ENCODE results near the gene SLC6A17.

SLC6A17 gene

GRCh38 chr1:110185181-110185580, 34.9 kb downstream of the SLC6A17 start:
- H3K4me3 ChIP-seq (ENCODE audit: low read length): no peak overlapping the region
- no peaks in the 10 kb centered on the region for H3K4me1 ChIP-seq (ENCODE audit: low read length)
- H3K79me2 ChIP-seq (ENCODE audit: low read length): no peaks in the 10 kb centered on the region
- TF ChIP-seq CTCF (IDR thresholded peaks at IDR 0.05; ENCODE audit: low read depth, low read length) (no peak), EZH2phosphoT487 (IDR thresholded peaks at IDR 0.05; ENCODE audit: low read depth) (no peak)
- no peak overlapping the region for H3K4me2 ChIP-seq (ENCODE audit: low read length)
- no peaks in the 10 kb centered on the region for H4K20me1 ChIP-seq (ENCODE audit: insufficient read depth, low read length)
- H3K36me3 ChIP-seq (replicated peaks; ENCODE audit: low read depth, low read length): no peaks in the 10 kb centered on the region
- H3K27ac ChIP-seq (ENCODE audit: low read length): no peak overlapping the region
- no peak overlapping the region for H2AFZ ChIP-seq (ENCODE audit: low read depth, low read length)
- no peaks in the 10 kb centered on the region for H3K9me3 ChIP-seq (ENCODE audit: insufficient read depth, low read length)
- no peaks in the 10 kb centered on the region for H3K27me3 ChIP-seq (ENCODE audit: low read depth, low read length)
- H3K9ac ChIP-seq (ENCODE audit: low read length): no peak overlapping the region

GRCh38 chr1:110186558-110186957, 36.3 kb downstream of the SLC6A17 start:
- Histone ChIP-seq H3K27ac (ENCODE audit: low read length) (no peak overlapping the region), H4K20me1 (ENCODE audit: insufficient read depth, low read length) (no peaks in the 10 kb centered on the region), H3K4me3 (ENCODE audit: low read length) (no peak overlapping the region), H3K9me3 (ENCODE audit: insufficient read depth, low read length) (no peaks in the 10 kb centered on the region), H2AFZ (ENCODE audit: low read depth, low read length) (no peak overlapping the region), H3K36me3 (replicated peaks; ENCODE audit: low read depth, low read length) (no peaks in the 10 kb centered on the region), H3K4me1 (ENCODE audit: low read length) (no peaks in the 10 kb centered on the region), H3K4me2 (ENCODE audit: low read length) (no peak overlapping the region), H3K79me2 (ENCODE audit: low read length) (no peaks in the 10 kb centered on the region), H3K9ac (ENCODE audit: low read length) (no peak overlapping the region), H3K27me3 (ENCODE audit: low read depth, low read length) (no peaks in the 10 kb centered on the region)
- TF ChIP-seq CTCF (IDR thresholded peaks at IDR 0.05; ENCODE audit: low read depth, low read length): no peak
- TF ChIP-seq EZH2phosphoT487 (IDR thresholded peaks at IDR 0.05; ENCODE audit: low read depth): no peak

GRCh38 chr1:110187139-110187890, 37.0 kb downstream of the SLC6A17 start:
- Histone ChIP-seq H3K4me2 (ENCODE audit: low read length) (no peak overlapping the region), H3K4me1 (ENCODE audit: low read length) (no peaks in the 10 kb centered on the region)

More at GRCh38 chr1:110187139-110187890, 37.0 kb downstream of the SLC6A17 start:
- no peaks in the 10 kb centered on the region for H3K27me3 ChIP-seq (ENCODE audit: low read depth, low read length)
- no peak overlapping the region for H3K27ac ChIP-seq (ENCODE audit: low read length)
- H3K79me2 ChIP-seq (ENCODE audit: low read length): no peaks in the 10 kb centered on the region
- H3K4me3 ChIP-seq (ENCODE audit: low read length): no peak overlapping the region
- H3K36me3 ChIP-seq (replicated peaks; ENCODE audit: low read depth, low read length): no peaks in the 10 kb centered on the region
- H3K9me3 ChIP-seq (ENCODE audit: insufficient read depth, low read length): no peaks in the 10 kb centered on the region
- H4K20me1 ChIP-seq (ENCODE audit: insufficient read depth, low read length): no peaks in the 10 kb centered on the region
- TF ChIP-seq EZH2phosphoT487 (IDR thresholded peaks at IDR 0.05; ENCODE audit: low read depth) (no peak), CTCF (IDR thresholded peaks at IDR 0.05; ENCODE audit: low read depth, low read length) (no peak)
- H3K9ac ChIP-seq (ENCODE audit: low read length): no peak overlapping the region
- no peak overlapping the region for H2AFZ ChIP-seq (ENCODE audit: low read depth, low read length)
